Inflammatory macrophage treated with lipopolysaccharide for 1 hour (primary cell): ENCODE measurements around the gene NPVF.

Source experiments
- DNase-seq, 2 donors: peaks; one replicate each; pipeline ENCODE4 v3.0.0-alpha.2; 2020 to 2022

NPVF gene, protein sequence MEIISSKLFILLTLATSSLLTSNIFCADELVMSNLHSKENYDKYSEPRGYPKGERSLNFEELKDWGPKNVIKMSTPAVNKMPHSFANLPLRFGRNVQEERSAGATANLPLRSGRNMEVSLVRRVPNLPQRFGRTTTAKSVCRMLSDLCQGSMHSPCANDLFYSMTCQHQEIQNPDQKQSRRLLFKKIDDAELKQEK

DNA sequence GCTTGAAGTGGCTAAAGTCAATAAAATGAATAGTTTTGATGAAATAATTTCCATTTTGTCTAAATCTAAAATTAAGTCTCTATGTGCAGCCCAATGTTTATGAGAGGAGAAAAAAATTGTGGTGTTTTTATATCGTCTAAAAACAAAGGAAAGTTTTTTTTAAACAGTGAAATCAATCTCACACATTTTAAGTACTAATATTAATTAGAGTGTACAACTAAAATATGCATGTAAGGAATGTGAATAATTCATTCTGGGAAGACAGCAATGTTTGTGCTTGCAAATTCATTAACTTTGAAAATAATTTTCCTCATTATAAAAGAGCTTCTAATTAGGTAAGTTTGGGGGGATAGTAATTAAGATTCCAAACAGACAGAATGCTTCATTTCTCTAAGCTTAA is at the start of gene NPVF:
Gene NPVF, minus strand, starts transcription at position 101 of the 400 bp plus-strand sequence. Its CDS starts 47 bp downstream, at position 54.
- DNase-seq: no peak

DNA sequence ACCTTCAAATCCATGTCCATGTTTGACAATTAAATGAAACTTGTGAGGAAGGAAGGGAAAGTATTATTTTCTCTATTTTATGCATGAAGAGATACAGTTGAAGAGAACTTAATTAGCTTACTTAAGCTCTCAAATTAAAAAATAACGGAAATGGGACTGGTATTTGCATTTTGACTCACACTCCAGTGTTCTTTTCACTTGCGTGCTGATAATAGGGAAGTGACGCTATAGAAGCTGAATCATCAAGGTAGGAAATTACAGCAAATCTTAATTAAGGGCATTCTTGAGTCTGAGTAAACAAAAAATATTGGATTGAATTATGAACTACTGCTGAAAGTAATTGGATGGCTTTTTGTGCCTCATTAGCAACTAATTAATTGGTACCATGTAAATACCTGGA is 44.0 kb upstream of the NPVF start:
- DNase-seq: no peak

DNA sequence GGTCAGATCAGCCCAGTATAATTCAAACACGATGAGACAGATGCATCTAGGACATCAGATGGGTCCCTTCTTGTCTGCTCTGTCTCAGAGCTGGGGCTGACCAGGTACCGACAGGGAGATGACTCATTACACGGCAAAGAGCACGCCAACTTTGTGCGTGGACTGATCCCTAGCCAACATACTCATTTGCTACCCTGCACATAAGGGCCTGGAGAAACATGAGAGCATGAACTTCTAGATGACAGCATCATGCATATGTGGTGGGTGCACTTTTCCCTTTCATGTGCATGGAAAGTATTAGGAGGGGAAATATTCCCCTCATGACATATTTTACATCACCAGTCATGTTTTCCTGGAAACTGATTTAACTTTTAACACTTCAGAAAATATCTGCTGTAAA is 35.1 kb upstream of the NPVF start:
- DNase-seq: no peak

DNA sequence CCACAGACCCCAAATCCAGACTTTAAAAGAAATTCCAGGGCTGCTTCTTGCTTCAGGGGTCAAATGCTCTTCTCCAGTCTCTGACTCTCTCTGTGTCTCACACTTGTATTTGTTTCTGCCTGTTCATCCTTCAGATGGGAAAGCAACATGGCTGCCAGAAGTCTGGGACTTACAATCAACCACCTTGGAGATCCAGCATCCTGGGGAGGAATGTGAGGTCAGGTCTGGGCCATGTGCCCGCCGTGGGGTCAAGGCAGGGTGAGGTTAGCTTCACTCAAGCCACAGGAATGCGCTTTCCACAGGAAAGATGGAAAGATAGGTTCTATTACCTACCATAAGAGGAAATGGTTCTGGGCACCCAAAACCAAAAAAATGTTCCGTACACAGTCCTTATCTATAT is 34.3 kb upstream of the NPVF start:
- DNase-seq: no peak

DNA sequence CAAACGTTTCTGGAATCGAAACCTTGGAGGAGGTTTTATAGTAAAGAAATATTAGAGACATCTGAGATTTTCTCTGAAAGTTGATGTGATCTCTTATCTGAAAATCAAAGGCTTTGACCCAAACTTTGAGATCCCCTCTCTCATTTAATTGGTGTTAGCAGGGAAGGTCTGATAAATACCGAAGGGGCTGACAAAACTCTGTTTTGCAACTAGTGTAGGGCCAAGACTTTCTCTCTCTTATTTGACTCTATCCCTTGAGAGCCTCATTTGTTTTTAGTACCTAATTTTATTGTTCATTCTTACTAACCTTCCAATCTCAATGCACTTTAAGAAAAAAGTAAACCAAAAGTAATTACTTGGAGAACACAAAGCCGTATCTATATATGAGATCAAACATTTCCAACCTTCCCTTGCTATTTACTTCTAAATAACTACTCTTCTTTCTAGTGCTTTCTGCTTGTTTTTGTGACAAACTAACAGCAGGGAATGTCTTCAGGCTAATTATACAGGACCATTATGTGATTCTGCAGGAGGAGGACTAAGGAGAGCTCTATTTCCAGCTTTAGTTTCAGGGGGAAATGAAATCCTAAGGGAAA is 33.4 kb upstream of the NPVF start:
- no peak for DNase-seq

DNA sequence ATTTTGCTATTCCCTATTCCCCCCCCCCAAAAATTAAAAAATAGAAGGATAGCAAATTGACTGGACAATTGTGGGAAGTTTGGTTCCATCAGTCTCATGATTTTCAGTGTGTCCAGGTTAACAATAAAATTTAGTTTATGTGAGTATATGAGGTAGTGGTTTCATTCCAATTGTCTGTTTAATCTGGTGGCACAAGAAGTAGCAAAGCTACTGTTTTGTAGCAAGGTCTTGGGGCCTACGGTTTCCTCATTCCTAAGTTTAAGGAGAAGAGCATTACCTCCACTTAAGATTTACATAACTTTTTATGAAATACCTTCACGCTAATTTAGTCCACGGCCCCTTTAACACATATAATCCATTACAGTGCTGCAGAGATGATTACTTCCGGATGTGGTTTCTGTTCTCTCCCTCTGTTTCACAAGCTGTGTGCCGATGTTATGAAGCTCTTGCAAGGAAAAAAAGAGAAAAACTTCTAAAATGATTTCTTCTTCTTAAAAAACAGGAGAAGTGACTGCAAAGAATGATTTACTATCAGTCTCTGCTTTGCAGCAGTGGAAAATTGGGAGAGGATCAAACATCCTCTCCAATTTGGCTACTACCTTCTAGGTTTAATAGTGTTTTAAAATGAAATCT is 32.7 kb upstream of the NPVF start:
- DNase-seq: peak; percentile 51 to 77

DNA sequence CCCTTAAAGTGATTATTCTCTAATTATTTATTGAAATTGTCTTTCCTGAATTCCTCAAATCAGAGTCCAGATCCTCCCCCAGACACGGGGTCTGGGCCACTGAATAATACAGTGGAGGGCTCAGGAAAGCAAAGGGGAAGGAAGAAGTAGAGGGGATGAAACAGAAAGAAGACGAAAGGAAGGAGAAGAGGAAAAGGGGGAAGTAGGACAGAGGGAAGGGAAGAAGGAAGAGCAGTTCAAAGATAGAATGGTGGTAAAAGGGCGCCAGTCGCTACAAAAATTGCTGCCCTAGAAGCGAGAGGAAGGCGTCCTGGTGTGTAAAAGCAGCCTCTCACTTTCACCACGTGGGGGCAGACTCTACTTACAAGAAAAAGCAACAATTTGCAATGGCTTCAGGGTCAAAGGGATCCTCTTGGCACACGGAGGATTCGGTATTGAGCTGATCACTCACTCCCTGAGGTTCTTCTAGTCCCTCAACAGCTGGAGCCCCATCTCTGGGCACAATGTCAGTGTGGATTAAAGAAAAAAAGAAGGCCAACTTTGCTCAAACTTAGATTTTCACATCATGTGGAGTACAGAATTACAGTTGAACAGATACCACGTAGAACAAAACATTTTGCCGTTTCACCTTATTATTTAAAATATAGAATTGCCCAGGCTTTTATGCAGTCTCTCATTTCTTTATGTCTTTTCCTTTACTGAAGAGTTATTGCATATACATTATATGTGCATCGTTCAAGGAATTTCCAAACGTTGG is 31.4 kb upstream of the NPVF start:
- peak; percentile 57 to 84 for DNase-seq

DNA sequence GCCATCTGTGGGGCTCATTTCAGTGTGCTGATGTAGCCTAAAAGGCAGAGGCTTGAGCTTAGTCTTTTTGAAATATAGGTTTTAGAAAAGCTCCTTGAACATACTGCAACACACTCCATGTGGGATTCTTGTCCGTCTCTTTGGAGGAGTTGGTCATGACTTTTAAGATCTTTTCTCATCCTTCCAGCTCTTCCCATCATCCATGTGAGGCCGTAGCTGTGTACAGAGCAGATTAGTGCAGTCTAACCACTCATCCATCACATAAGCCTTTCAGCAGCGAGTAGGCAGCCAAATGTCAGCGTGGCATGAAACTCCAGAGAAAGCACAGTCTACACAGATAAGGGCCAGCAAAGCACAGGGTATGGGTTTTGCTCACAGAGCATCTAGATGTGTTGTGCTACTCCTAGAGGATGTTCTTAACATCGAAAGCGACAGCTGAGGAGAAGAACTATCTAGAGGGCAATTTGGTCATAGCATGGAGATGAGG is 28.1 kb upstream of the NPVF start:
- DNase-seq: no peak

DNA sequence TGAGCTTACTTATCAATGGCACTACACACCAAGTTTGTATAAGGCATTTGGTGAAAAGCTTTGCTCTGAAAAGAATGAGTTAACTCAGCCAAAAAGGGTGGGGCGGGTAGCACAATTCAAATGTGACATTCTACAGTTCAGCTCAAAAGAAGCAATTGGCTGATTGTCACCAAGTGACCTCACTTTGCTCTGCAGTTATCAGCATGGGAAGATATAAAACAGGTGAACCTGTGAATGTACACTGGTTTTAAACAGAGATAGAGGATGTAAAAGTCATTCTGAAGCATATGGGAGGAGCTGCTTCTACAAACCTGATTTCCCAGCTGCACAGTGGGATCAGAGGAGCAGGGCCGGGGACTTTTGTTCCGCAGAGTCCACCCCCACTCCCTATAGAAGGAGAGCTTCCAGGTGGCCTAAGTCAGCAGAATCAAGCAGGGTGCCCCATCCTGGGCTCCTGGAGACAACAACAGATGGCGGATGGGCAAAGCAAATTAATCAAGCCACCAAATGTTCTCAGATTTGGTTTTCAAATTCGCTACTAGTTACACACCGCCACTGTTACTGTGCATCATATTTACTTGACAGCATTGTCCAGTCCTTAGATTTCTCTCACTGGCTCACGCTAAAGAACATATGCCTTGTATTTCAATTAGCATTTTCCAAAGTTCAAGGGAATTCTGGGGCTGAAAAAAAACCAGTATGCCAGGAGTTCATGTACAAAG is 27.5 kb upstream of the NPVF start:
- DNase-seq: no peak

DNA sequence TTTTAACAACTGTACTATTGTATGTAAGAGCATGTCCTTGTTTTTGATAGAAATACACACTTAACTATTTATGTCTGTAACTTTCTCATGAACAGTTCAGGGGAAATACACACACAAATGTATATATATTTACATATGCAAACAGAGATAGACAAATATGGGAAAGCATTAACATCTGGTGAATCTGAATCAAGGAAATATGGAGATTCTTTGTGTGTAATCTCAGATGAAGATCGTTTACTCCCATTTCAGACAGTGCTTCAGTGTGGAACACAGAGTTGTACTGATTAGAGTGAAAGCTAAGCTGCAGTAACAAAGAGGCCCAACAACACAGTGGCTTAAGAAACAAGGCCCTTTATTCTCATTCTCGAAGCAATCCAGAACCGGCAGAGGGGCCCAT is 26.3 kb upstream of the NPVF start:
- DNase-seq: no peak

DNA sequence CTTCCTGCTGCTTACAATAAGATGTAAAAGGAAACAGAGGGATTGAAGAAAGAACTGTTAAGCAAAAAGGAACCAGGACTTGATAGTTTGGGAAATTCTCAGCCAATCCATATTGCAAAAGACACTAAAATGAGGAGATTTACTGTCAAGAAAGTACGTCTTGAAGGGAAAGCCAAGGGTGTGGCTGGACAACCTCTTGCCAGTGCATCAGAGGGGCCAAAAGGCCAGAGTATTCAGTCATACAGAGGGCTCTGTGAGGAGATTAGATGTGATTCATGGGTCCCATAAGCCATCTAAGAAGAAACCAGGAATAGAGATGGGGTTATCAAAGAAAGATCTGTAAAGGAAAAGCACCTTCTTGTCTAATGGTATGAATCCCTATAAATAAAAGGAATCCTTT is 25.4 kb upstream of the NPVF start:
- no peak for DNase-seq

DNA sequence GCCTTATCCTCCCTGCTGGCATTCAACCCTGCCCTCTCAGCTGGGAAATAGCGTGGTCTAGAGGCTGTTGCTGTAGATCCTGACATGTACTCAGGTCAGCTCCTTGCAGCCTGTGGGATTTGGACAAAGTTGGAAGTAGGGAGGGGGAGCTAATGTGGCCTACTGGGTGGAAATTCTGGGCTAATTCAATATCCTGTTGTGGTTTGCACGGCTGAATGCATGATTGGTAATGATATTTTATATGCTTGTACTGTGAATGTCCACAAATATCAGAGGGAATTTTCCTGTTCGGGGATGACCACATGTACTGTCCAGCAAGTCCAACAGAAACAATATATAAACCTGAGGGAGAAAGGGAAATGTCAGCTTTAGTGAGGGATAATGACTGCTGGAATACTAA is 22.1 kb upstream of the NPVF start:
- DNase-seq: no peak

DNA sequence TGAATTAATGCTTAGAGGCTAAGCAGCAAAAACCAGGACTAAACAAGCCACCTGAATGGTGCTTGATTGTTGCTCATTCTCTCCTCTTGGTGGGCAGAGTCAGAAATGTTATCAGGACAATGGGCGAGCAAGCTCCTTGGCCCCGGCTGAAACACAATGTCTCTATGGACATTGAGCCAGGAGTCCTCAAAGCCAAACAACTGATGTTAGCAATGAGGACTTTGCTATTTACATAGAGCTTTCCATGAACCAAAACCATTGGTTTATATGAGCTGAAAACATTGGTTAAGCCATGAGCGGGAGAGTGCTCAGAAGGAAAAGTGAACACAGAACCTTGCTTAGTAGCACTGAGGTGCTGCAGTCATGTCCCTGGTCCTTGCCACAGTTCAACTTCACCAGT is 21.5 kb upstream of the NPVF start:
- DNase-seq: no peak

DNA sequence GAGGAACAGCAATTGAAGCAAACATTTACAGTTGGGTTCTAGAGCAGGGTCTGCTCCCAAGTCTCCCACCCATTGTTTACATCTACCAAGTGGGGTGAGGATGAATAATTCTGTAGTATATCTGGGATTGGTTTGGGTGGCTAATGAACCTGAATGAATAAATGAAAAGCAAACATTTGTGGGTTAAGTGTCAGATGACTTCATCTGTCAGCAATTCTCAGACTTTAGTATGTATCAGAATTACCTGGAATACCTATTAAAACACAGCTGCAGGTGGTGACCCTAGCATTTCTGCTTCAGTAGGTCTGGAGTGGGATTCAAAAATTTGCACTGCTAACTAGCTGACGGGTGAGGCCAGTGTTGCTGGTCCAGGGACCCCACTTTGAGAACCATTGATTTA is 18.0 kb upstream of the NPVF start:
- DNase-seq: no peak

DNA sequence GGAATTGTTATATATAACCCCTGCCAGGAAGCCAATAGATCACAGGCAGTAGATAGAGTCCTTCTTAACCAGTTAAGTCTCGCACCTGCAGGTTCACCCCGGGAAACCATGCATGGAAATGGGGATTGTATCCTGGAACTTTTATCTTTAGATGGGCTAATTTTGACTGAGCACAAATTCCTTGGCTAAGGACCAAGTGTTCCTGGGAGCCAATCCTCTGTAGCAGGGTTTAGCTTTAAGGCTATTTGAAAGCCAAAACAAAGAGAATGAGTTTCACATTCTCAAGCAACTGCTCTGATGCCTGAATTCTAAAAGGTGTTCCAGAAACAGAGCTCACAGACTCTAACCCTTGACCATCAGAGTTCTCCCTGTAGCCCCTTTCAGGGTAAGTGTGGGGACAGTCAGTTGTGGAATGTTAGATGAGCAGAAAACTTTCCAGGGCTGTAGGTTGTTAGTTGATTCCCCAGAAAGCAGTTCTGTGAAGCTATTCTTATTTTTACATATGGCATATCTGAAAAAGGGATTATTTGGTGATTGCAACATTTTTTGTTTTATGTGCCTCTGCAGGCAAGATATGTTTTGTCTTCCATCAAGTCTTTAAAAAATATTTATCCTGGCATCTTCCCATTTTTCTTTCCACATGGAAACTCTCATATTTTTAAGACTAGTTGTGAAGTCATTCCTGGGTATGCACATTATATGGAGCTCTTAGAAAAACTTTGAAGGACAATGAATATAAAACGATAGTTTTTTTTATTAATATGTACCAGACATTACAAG is 16.2 kb upstream of the NPVF start:
- no peak for DNase-seq

DNA sequence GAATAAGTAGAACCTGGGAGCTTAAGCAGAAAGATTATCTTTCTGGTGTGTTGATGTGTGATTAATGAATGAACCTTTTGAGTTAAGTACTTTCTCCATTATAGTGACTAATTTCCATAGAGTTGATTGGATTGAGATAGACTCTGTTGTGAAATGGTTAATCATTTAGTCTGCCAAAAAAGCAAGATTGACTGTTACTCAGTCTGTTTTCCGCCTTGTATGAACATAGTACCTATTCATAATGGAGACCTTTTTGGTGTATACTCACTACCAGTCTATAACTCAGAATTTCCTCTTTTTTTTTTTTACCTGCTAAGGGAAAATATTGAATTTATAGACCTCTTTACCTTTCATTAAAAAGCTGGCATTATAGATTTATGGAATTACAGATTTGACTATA is 14.4 kb upstream of the NPVF start:
- DNase-seq: no peak

DNA sequence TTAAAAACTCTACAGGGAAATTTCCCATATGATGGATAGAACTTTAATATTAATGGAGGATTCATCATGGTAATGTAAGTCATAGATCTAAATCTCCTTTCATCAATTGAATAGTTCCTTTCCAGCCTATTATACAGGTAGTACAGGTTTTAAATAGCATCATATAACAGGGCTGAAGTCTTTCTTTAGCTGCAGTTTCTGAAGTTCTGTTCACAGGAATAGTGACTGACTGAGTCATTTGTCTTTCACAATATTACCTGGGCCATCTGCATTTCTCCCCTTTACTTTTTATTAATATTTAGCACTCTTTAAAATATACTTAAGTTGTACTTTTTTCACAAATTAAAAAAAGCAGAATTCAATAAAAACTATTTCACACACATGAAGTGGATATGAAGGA is 12.6 kb upstream of the NPVF start:
- DNase-seq: no peak

DNA sequence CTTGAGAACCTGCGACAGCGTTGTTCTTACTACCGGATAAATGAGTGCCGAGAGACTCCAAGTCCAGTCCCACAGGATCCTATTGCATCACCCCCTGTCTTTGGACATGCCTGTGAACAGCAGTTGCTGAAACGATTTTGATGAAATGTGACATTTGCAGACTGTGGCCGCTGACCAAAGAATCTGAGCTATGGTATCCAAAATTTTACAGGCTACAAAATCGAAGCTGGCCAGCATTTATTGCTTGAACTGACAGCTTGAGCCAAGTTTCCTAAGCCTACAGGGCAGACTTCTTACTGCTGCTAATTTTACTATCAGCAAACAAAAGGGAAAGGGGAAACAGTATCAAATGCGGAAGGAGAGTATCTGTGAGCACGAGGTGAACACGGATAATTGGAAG is 12.1 kb upstream of the NPVF start:
- DNase-seq: no peak

DNA sequence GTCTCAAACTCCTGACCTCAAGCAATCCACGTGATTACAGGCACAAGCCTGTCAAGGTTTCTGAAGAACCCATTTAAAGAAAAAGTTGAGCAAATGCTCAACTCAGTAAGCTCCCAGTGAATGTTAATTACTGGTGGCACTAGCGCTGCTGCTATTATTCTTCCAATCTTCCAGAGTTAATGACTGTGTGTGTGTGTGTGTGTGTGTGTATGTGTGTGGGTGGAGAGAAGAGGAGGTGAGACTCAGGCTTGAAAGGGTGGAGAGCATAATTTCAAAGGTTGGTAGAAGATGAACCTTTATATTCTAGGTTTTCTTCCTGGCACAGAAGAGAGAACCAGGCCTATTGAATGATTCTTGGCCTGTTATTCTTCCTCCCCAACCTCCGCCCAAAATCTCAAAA is 11.6 kb upstream of the NPVF start:
- DNase-seq: no peak

DNA sequence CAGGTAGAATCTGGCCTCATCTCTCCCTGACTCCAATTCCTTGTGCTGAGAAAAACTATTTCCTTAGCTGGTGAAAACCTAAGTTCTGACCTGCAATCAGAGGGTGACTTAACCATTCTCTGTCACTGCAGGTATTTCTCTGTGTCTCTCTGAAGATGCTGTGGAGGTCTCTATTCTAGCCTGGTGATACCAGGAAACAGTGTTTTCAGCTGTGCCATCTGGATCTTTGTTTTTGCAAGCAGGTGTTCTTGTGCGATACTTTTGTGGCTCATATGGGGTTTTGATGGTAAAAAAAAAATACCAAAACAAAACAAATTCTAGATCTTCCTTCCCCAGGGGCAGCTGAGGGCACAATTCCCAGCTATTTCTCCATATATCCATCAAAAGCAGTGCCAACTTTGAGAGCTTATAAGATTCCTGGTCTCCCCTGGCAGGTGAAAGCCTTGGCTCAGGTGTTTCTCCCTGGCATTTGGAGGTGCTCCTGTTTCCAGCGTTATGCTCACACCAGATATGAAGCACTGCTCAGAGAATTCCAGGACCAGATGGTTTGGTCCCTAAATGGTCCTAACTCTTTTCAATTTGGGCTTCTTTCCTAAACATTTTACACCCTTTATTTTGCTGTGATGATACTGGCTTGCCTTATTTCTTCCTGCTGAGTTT is 9.9 kb upstream of the NPVF start:
- DNase-seq: no peak

DNA sequence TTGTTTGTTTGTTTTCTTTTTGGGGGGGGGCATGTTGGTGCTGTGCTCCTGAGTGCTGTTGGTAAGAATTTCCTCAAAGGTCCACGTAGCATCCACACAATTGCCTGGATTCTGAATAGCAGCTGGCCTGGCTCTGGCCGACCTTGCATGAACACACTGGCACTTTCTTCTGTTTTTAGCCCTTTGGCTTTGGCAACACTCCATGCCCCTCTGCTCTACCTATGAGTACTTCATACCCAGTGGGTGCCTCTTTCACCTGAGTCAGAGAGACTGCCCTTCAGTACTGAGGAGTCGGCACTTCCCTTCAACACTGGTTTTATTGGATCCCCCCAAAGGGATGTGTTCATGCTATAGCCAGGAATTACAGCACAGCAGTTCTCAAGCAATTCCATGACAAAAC is 7.2 kb upstream of the NPVF start:
- no peak for DNase-seq

DNA sequence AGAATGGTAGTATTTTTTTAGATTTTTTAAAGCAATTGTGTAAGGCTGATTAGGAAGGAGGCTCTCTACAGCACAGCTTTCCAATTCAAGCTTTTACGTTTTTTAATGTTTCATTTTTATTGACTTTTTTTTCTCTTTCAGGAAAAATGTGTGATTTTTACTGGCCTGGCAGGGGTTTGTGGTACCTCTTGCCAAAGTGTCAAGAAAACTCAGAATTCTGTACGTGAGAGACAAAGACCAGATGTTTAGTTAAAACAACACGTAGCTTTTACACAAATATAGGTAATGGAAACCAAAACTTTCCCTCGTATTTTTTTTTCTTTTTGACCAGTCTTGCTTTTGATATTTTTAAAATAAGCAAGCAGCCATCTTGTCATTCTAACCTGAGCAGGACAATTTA is 6.0 kb upstream of the NPVF start:
- no peak for DNase-seq
